Erythroblast (primary cell): ENCODE results near the gene PPDPF.

ENCODE experiments used
- GATA1 ChIP-seq: IDR thresholded peaks from 2 replicates; pipeline ENCODE4 v1.6.1; 2011; ENCODE audit warnings: low read depth, mild to moderate bottlenecking, control low read depth, low read length, moderate library complexity
- POLR2A ChIP-seq: IDR thresholded peaks from 2 replicates; pipeline ENCODE4 v1.6.1; 2011; ENCODE audit warnings: mild to moderate bottlenecking, low read length

DNA sequence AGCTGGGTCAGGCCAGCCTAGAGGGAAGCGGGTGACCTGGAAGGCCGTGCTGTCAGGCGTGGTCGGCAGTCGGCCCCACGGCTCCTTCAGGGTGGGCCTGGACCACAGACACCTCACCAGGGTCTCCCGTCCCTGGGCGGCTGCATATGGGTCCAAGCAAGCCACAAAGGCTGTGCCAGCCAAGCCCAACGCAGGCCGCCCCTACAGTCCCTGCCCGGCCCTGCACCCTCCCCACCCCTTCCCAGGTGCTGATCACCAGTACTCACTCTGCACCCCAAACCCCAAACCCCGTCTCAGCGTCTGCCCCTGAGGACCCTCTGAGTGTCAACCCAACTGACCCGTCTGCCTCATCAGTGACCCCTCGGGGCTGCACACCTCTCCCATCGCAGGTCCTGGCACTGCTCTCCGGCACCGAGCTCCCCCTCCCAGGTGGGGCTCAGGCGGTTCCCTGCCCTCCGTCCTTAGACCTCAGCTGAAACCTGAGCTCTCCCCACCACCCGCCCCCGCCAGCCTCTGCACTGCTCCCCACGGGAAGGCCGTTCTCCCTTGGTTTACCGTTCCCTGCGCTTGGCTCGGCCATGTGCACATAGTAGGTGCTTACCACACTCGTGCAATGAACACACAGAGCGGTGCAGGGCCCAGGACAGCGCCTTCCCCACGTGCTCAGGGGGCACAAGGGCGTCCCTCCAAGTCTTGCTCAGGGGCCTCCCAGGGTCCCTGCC is 1.5 kb upstream of the PPDPF start:
- TF ChIP-seq POLR2A (no peak), GATA1 (no peak)
